Measurements from ENCODE around the gene STRBP. TPM values are rescaled to one million over a fixed set of nuclear protein-coding genes. Genes with fewer than 3 reads are reported as not detected.

The STRBP gene
- total and polyA plus RNA-seq, 5 donors from 2014 or later = 14.9 to 18.2 (median 15.4) TPM

DNA sequence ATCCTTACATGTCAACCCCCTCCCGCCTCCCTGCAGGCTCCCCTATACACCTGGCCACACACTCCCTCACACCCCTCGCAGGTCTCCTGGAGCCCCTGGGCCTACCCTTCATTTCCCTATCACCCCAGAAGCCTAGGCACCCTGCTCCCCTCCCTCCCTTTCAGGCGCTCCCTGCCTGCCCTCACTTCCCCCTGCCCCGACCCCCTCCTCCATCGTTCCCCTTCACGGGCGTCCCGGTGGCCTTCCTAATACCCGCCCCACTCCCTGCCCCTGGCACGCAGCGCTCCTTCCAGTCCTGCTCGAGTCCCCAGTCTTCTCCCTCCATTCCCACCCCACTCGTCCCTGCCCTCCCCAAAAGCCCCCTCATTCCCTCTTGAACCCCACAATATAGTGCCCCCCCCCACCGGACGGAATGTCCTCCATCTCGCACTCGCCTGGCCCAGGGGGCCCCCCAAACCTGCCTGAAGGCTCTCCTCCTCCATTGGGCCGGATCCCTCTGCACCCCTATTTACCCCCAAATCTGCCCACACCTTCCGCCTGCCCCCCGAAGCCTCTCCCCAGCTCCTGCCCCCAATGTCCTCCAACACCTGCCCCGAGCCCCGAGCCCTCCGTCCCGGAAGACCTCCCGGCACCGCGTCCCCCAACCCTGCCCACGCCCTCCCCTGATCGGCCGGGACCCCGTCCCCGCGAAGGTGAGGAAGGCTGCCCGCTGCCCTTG lies 746 bp downstream of the STRBP start:
- Histone ChIP-seq H3K4me1 (ENCODE audit: control insufficient read depth, insufficient read depth, low read length, poor library complexity, severe bottlenecking) (peaks cover 24% of the 10 kb centered on the region), H3K36me3 (ENCODE audit: control insufficient read depth, insufficient read depth, low read length) (no peaks in the 10 kb centered on the region), H3K27me3 (ENCODE audit: control insufficient read depth, insufficient read depth, low read length) (no peaks in the 10 kb centered on the region), H3K27ac (ENCODE audit: insufficient read depth, low read length, poor library complexity, severe bottlenecking) (no peak overlapping the region), H3K9me3 (ENCODE audit: control insufficient read depth in 2 of 2, low read length in 2 of 2) (no peaks in the 10 kb centered on the region), H3K4me3 (ENCODE audit: low read depth, low read length) (peak overlapping the region; percentile 26)
- H3K4me1 Mint-ChIP-seq = peaks cover 9 to 45% (median 24%) of the 10 kb centered on the region in 4 donors
- peak in 2 of 3 donors; percentile 4 to 5 for DNase-seq
- peak overlapping the region; percentile 84 to 94 (median 91) for H3K4me3 Mint-ChIP-seq
- peak overlapping the region; percentile 1 to 76 (median 56) for H3K27ac Mint-ChIP-seq
- H3K9me3 Mint-ChIP-seq = no peaks in the 10 kb centered on the region
- H3K27me3 Mint-ChIP-seq = peaks cover 4% of the 10 kb centered on the region
- H3K36me3 Mint-ChIP-seq = no peaks in the 10 kb centered on the region
- ATAC-seq (ENCODE audit: low read depth in 2 of 2) = no peak

DNA sequence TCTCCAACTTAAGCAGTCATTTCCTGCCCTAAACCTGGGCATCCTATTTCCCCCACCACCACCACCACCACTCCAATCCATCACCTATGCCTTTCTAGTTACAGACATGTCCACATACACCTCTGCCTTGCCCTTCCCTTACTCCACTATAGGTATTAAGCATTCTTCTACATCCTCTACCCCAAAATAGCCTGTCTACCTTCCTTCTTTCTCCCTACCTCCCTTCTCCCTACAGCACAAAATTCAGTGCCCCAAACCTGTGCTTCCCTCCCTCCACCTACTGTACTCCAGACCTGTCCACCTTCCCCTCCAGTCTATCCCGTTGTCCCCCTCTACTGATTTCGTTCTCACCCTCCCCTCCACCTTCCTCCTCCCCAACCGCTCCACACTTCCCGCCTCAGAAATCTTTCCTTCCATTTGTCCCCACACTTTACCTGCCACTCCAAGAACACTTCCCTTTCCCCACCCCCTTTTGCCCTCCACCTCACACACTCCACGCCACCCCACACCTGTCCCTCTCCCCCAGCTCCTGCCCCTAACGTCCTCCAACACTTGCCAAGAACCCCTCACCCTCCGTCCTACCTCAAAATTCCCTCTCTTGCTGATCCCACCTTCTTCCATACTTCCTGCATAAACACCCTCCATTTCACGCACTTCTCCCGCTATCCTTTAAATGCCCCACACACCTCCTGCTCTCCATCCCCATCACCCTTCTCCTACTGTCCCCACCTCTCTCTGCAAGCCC lies 1.6 kb downstream of the STRBP start:
- no peak for ATAC-seq (ENCODE audit: low read depth in 2 of 2)
- H3K4me1 Mint-ChIP-seq = peaks cover 12 to 48% (median 24%) of the 10 kb centered on the region in 4 donors

DNA sequence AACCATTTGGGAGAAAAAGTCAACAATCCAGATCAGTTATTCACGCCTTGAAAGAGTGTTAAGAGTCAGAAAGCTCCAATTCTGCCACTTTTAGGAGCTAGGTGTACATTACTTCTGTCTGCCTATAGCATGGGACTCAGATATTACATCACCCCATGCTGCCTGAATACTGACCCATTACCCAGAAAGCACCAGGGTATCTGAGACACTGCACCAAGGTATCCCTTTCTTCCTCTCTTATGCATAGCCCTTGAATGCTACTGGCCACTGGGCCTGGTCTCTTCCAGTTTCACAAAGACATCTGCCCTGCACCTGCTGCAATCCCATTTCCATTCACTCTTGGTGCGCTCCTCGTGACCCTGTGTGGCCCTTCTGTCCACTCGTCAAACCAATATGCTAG lies 2.6 kb downstream of the STRBP start:
- DNase-seq = no peak
- Mint-ChIP-seq H3K4me1 (peaks cover 22 to 48% (median 29%) of the 10 kb centered on the region in 4 donors), H3K4me3 (peak overlapping the region in 3 of 4 donors; percentile 2 to 94 (median 88)), H3K36me3 (no peaks in the 10 kb centered on the region), H3K27ac (no peak overlapping the region), H3K9me3 (no peaks in the 10 kb centered on the region), H3K27me3 (peaks cover 4% of the 10 kb centered on the region)
- no peaks in the 10 kb centered on the region for H3K9me3 ChIP-seq (ENCODE audit: control insufficient read depth in 2 of 2, low read length in 2 of 2)
- no peak overlapping the region for H3K27ac ChIP-seq (ENCODE audit: insufficient read depth, low read length, poor library complexity, severe bottlenecking)
- H3K4me3 ChIP-seq (ENCODE audit: low read depth, low read length) = no peak overlapping the region
- peaks cover 24% of the 10 kb centered on the region for H3K4me1 ChIP-seq (ENCODE audit: control insufficient read depth, insufficient read depth, low read length, poor library complexity, severe bottlenecking)
- no peaks in the 10 kb centered on the region for H3K36me3 ChIP-seq (ENCODE audit: control insufficient read depth, insufficient read depth, low read length)
- ATAC-seq (ENCODE audit: low read depth in 2 of 2) = no peak
- H3K27me3 ChIP-seq (ENCODE audit: control insufficient read depth, insufficient read depth, low read length) = no peaks in the 10 kb centered on the region

More for the DNA sequence above, 1.6 kb downstream of the STRBP start:
- Histone ChIP-seq H3K4me3 (ENCODE audit: low read depth, low read length) (peak overlapping the region; percentile 26), H3K4me1 (ENCODE audit: control insufficient read depth, insufficient read depth, low read length, poor library complexity, severe bottlenecking) (peaks cover 24% of the 10 kb centered on the region), H3K27me3 (ENCODE audit: control insufficient read depth, insufficient read depth, low read length) (no peaks in the 10 kb centered on the region), H3K36me3 (ENCODE audit: control insufficient read depth, insufficient read depth, low read length) (no peaks in the 10 kb centered on the region), H3K27ac (ENCODE audit: insufficient read depth, low read length, poor library complexity, severe bottlenecking) (no peak overlapping the region), H3K9me3 (ENCODE audit: control insufficient read depth in 2 of 2, low read length in 2 of 2) (no peaks in the 10 kb centered on the region)
- Mint-ChIP-seq H3K36me3 (no peaks in the 10 kb centered on the region), H3K4me3 (peak overlapping the region; percentile 84 to 94 (median 91)), H3K27me3 (peaks cover 4% of the 10 kb centered on the region), H3K27ac (peak overlapping the region; percentile 1 to 78 (median 76)), H3K9me3 (no peaks in the 10 kb centered on the region)
- no peak for DNase-seq

DNA sequence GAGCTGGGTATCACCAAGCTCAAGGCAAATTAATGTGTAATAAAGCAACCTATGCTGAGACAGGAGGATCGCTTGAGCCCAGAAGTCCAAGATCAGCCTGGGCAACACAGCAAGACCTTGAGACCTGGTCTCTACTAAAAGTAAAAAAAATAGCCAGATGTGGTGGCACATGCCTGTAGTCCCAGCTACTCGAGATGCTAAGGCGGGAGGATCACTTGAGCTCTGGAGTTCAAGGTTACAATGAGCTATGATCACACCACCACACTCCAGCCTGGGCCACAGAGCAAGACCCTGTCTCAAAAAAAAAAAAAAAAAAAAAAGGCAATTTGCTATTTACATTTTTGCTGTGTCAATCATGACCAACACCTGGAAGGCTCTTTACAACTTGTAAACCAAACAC lies 5.2 kb downstream of the STRBP start:
- H3K4me1 Mint-ChIP-seq = peaks cover 22 to 46% (median 29%) of the 10 kb centered on the region in 4 donors
- ATAC-seq (ENCODE audit: low read depth in 2 of 2) = no peak

DNA sequence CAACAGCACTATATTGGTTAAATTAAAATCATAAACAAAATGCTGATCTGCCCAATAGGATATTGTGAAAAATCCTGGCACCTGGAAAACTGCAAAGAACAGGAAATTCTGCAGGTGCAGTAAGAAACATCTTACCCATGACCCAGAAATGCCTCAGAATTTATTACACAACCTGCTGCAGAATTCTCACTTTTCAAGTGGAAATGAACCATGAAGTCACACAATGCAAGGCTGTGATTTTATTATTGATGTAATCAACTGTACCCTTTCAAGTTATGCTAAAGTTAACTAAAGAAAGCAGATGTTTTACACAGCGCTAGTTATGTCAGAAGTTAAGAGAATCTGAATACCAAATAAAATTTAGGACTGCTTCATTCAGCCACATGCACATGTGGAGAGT lies 6.0 kb downstream of the STRBP start:
- Histone ChIP-seq H3K27ac (ENCODE audit: insufficient read depth, low read length, poor library complexity, severe bottlenecking) (no peak overlapping the region), H3K4me1 (ENCODE audit: control insufficient read depth, insufficient read depth, low read length, poor library complexity, severe bottlenecking) (peaks cover 9% of the 10 kb centered on the region), H3K4me3 (ENCODE audit: low read depth, low read length) (no peak overlapping the region), H3K36me3 (ENCODE audit: control insufficient read depth, insufficient read depth, low read length) (no peaks in the 10 kb centered on the region), H3K9me3 (ENCODE audit: control insufficient read depth in 2 of 2, low read length in 2 of 2) (no peaks in the 10 kb centered on the region), H3K27me3 (ENCODE audit: control insufficient read depth, insufficient read depth, low read length) (no peaks in the 10 kb centered on the region)
- peaks cover 22 to 45% (median 30%) of the 10 kb centered on the region in 4 donors for H3K4me1 Mint-ChIP-seq
- ATAC-seq (ENCODE audit: low read depth in 2 of 2) = no peak
- H3K27ac Mint-ChIP-seq = no peak overlapping the region
- H3K27me3 Mint-ChIP-seq = no peaks in the 10 kb centered on the region
- DNase-seq = no peak
- H3K4me3 Mint-ChIP-seq = no peak overlapping the region
- peaks cover 3% of the 10 kb centered on the region for H3K36me3 Mint-ChIP-seq
- no peaks in the 10 kb centered on the region for H3K9me3 Mint-ChIP-seq

More for the DNA sequence above, 5.2 kb downstream of the STRBP start:
- no peaks in the 10 kb centered on the region for H3K9me3 Mint-ChIP-seq
- Histone ChIP-seq H3K4me1 (ENCODE audit: control insufficient read depth, insufficient read depth, low read length, poor library complexity, severe bottlenecking) (peaks cover 16% of the 10 kb centered on the region), H3K36me3 (ENCODE audit: control insufficient read depth, insufficient read depth, low read length) (no peaks in the 10 kb centered on the region), H3K27me3 (ENCODE audit: control insufficient read depth, insufficient read depth, low read length) (no peaks in the 10 kb centered on the region), H3K9me3 (ENCODE audit: control insufficient read depth in 2 of 2, low read length in 2 of 2) (no peaks in the 10 kb centered on the region), H3K27ac (ENCODE audit: insufficient read depth, low read length, poor library complexity, severe bottlenecking) (no peak overlapping the region), H3K4me3 (ENCODE audit: low read depth, low read length) (no peak overlapping the region)
- peaks cover 3% of the 10 kb centered on the region for H3K36me3 Mint-ChIP-seq
- H3K27ac Mint-ChIP-seq = no peak overlapping the region
- DNase-seq = no peak
- H3K4me3 Mint-ChIP-seq = no peak overlapping the region
- H3K27me3 Mint-ChIP-seq = no peaks in the 10 kb centered on the region

DNA sequence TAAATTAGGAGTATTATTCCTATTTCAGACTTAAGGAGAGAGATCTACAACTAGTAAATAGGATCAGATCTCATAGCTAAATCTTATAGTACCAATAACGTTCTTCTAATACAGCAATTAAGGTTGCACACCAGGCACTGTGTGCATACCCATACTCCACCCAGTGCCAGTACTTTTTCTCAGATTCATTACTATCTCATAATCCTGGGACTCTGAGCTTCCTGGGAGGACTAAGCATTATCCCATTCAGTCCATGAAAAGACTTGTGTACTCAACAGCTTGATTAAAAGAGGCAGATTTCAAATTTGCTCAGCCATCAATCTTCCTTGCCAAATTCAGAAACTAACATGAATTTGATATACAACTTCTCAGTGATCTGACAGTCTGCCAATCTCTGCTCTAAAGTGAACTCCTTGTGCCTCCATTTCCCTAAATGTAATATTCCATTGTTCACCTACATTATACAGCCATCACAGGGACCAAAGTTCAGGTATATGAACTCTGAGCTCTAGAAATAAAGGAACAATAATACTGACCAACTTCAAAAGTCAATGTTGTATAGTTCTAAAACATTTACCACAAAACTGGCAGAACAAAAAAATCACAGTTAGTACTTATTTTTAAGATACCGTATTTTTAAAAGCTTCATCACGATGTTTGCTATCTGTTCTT lies 7.2 kb downstream of the STRBP start:
- no peak overlapping the region for H3K4me3 ChIP-seq (ENCODE audit: low read depth, low read length)
- no peaks in the 10 kb centered on the region for H3K36me3 ChIP-seq (ENCODE audit: control insufficient read depth, insufficient read depth, low read length)
- DNase-seq (no peak), ATAC-seq (ENCODE audit: low read depth in 2 of 2) (no peak)
- no peaks in the 10 kb centered on the region for H3K9me3 ChIP-seq (ENCODE audit: control insufficient read depth in 2 of 2, low read length in 2 of 2)
- H3K4me1 Mint-ChIP-seq = peaks cover 18 to 42% (median 25%) of the 10 kb centered on the region in 4 donors
- H3K9me3 Mint-ChIP-seq = peaks cover 0 to under 1% (median 0%) of the 10 kb centered on the region in 7 donors
- H3K27ac ChIP-seq (ENCODE audit: insufficient read depth, low read length, poor library complexity, severe bottlenecking) = no peak overlapping the region
- H3K27me3 Mint-ChIP-seq = no peaks in the 10 kb centered on the region
- no peaks in the 10 kb centered on the region for H3K27me3 ChIP-seq (ENCODE audit: control insufficient read depth, insufficient read depth, low read length)
- peaks cover 5% of the 10 kb centered on the region for H3K4me1 ChIP-seq (ENCODE audit: control insufficient read depth, insufficient read depth, low read length, poor library complexity, severe bottlenecking)
- H3K27ac Mint-ChIP-seq = no peak overlapping the region
- H3K36me3 Mint-ChIP-seq = peaks cover 3% of the 10 kb centered on the region
- H3K4me3 Mint-ChIP-seq = no peak overlapping the region

DNA sequence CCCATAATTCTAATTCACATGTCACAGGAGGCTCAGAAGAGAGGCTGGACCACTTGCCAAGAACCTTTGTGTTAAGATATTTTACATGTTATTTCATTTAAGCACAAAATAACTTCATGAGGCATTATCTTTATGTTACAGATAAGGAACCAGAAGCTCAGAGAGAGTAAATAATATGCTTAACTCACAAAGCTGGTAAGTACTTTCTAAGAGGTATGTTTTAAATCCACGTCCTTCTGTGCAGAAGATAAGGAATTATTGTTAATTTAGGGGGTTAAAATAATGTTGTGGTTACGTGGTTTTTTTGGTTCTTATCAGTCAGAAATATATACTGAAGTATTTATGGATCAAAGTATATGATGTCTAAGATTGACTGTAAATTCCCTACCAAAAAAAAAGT lies 8.0 kb downstream of the STRBP start:
- peaks cover 0 to 1% (median 0%) of the 10 kb centered on the region in 7 donors for H3K9me3 Mint-ChIP-seq
- H3K27me3 Mint-ChIP-seq = no peaks in the 10 kb centered on the region
- H3K36me3 Mint-ChIP-seq = peaks cover 4% of the 10 kb centered on the region
- Histone ChIP-seq H3K27ac (ENCODE audit: insufficient read depth, low read length, poor library complexity, severe bottlenecking) (no peak overlapping the region), H3K36me3 (ENCODE audit: control insufficient read depth, insufficient read depth, low read length) (no peaks in the 10 kb centered on the region), H3K4me1 (ENCODE audit: control insufficient read depth, insufficient read depth, low read length, poor library complexity, severe bottlenecking) (no peaks in the 10 kb centered on the region), H3K9me3 (ENCODE audit: control insufficient read depth in 2 of 2, low read length in 2 of 2) (no peaks in the 10 kb centered on the region), H3K27me3 (ENCODE audit: control insufficient read depth, insufficient read depth, low read length) (no peaks in the 10 kb centered on the region), H3K4me3 (ENCODE audit: low read depth, low read length) (no peak overlapping the region)
- H3K4me1 Mint-ChIP-seq = peaks cover 18 to 39% (median 22%) of the 10 kb centered on the region in 4 donors
- H3K27ac Mint-ChIP-seq = peak overlapping the region in 1 of 3 donors; percentile 3
- no peak overlapping the region for H3K4me3 Mint-ChIP-seq
- ATAC-seq (ENCODE audit: low read depth in 2 of 2) = no peak
- DNase-seq = no peak

Measured in CD4-positive, CD25-positive, alpha-beta regulatory T cell (primary cell).